Stimulated activated CD8-positive, alpha-beta memory T cell treated with anti-CD3 and anti-CD28 coated beads, Interleukin-15, amount 100 ng/mL, for 48 hours (primary cell): ENCODE results near the gene GPSM1.

Source experiments
- DNase-seq, 2 donors: peaks; one replicate each; pipeline ENCODE4 v3.0.0-alpha.2; 2020; ENCODE audit warnings: low read depth in 2 of 2

The GPSM1 gene

GRCh38 chr9:136327304-136327974, at the start of gene GPSM1:
Gene GPSM1 (plus strand): TSS chr9:136327539. CDS start chr9:136327696, 157 bp downstream.
- DNase-seq, result peak in 1 of 2 donors; percentile 15

GRCh38 chr9:136277746-136278145, 49.6 kb upstream of the GPSM1 start:
- DNase-seq, result no peak

- DNase-seq, result no peak
Measured at GRCh38 chr9:136278221-136278620, 49.1 kb upstream of the GPSM1 start.

- no peak for DNase-seq
Measured at GRCh38 chr9:136278894-136279293, 48.4 kb upstream of the GPSM1 start.

GRCh38 chr9:136279471-136279870, 47.9 kb upstream of the GPSM1 start:
- DNase-seq, result no peak

- DNase-seq, result no peak
Measured at GRCh38 chr9:136280535-136281315, 46.6 kb upstream of the GPSM1 start.

DNA sequence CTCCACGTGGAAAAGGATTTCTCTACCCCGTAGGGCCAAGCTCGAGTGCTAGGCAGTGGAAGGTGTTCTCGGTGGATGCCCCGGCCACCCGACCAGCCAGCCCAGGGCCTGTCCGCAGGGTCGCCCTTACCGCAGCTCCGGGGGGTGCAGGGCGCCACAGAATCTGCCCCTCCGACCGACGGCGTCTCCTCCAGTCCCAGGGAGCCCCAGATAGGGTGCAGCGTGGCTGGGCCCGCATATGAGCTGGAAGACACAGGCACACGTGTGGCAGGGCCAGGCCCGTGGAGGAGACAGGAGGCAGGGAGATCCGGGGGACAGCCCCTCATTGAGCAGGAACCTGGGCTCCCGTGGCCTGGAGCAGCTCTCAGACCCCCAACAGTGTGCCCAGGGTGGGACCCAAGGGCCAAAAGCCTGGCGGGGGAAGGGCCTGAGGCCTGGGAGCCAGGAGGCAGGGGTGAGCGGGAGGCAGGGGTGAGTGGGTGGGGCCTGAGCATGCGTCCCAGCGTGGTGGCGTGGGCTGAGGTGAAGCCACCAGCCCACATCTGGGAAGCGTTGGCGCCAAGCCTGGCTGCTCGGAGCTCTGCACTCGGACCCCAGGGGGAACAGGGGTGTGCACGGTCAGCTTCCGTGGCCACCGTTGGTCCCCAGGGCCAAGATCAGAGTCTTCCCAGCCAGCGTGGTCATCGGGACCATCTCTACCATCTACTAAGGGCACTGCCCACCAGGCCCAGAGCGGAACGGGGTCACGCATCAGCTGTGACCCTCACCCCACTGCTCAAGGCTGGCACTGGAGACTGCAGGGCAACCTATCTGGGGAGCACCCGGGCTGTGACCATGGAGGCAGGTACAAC, 45.7 kb upstream of the GPSM1 start:
- no peak for DNase-seq

DNA sequence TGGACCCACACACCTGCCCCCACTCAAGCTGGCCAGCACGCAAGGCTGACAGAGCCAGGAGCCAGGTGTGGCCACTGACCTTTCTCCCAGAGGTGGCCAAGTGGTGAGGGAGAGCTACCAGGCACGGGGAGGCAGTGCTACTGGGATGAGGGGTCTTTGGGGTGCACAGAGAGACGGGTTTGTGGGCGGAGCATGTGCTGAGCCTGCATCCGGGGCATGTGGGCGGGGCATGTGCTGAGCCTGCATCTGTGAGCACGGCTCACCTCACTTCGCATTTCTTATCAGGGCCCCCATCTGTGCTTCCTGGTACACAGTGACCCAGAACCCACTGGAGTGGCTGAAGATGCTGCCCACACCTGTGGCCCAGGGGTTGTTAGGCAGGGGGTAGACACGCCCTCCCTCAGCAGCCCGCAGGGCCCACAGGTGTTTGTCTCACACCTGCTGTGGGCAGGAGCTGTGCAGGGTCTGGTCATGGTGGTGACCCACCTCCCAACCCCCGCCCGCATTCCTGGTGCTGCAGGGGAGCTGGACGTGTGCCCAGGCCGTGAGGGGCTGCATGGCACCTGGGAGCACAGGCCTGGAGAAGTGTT, 45.0 kb upstream of the GPSM1 start:
- no peak for DNase-seq

DNA sequence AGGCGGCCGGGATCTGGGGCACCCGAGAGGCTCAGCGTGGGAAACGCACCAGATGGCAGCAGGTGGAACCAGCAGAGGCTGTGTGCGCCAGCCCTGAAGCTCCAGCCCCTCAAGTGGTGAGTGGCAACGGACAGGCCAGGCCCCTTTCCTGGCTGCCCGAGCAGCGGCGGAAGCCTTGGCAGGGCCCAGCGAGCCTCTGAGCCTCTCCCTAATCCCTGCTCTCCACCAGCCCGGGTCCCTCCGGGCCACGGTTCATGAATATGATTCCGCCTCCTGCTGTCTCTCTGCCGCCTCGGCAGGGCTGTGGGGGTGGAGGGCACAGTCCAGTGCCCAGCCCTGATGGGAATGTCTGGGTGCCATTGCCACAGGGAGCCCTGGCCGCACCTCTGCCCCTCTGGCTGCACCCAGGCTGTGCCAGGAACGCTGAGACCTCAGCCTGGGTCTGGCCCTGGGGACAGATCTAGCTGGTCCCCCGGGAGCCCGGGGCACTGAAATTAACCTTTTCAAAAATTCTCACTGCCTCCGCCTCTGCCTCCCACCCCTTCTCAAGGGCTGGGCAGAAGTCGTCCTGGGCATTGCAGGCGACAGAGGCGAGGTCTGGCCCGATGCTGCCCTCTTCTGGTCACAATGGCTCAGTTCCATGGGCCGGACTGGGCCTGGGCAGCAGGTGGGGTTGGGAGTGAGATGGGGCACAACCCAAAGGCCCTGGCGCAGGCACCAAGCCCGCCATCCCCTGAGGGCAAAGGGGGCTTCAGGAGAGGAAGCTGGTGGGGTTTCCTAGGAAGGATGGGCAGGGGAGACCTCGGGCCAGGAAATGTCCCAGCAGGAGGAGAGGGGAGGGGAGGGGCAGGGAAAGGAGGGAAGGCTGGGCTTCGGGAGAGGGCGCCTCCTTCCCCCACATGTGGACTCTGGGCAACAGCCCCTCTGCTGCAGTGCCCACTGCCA, 43.8 kb upstream of the GPSM1 start:
- DNase-seq, result peak; percentile 49 to 52

DNA sequence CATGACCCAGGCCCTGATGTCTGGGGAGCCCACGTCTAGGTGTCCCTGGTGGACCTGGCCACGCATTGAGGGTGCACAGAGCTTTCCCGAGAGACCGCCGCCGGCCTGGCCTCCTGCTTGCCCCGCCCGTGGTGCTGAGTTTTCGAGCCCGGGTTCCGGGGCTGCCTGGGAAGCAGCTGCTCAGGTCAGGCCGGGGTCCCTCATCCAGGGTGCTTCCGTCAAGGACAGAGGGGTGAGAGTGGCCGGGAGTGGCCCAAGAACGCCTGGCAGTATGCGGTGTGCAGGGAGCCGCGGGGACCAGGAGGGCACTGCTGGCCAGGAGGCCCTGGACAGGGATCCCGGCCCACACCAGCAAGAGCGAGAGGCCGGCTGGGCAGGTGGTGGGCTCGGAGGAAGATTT, 43.0 kb upstream of the GPSM1 start:
- DNase-seq, result no peak

GRCh38 chr9:136284951-136285350, 42.4 kb upstream of the GPSM1 start:
- no peak for DNase-seq

- DNase-seq, result no peak
Measured at GRCh38 chr9:136285501-136286358, 41.6 kb upstream of the GPSM1 start.

DNA sequence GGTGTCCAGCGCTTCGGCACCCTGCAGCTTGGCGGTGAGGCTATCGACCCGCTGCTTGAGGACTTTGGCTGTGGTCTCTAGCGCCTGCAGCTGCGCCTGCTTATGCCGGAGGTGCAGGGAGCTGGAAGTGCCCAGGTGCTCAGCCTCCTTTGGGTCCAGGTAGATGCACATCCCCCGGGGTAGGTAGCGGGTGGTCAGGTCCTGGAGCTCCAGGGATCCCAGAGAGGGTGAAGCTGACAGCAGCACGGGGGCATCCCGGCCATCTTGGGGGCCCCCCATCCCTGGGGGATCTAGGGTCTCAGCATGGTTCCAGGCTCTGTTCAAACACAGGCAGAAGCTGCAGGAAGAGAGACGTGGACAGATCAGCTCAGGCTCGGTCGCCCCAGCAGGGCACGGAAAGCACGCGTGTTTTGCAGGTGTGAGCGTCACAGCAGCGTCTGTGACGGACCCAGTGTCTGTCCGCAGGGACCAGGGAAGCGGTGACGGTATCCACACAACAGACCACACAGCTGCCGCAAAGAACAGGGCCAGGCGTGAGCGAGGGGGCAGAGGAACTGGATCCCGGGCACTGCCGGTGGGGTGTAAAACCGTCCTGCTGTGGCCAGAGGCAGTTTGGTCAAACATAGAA, 40.9 kb upstream of the GPSM1 start:
- DNase-seq, result no peak

DNA sequence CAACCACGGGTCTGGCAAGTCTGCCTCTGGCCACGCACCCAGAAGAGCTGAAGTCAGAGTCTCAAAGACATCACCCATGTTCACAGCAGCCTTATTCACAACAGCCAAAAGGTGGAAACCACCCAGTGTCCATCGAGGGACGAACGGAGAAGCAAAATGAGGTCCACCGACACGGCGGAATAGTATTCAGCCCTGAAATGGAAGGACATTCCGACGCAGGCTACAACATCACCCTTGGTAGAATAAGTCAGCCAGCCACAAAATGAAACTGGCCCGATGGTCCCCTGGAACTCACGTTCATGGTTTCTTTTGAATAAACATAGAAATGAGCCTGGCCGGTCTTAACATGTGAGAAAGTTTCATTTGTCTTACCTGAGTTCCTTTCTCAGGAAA, 40.4 kb upstream of the GPSM1 start:
- no peak for DNase-seq

GRCh38 chr9:136287960-136288753, 39.2 kb upstream of the GPSM1 start:
- no peak for DNase-seq

DNA sequence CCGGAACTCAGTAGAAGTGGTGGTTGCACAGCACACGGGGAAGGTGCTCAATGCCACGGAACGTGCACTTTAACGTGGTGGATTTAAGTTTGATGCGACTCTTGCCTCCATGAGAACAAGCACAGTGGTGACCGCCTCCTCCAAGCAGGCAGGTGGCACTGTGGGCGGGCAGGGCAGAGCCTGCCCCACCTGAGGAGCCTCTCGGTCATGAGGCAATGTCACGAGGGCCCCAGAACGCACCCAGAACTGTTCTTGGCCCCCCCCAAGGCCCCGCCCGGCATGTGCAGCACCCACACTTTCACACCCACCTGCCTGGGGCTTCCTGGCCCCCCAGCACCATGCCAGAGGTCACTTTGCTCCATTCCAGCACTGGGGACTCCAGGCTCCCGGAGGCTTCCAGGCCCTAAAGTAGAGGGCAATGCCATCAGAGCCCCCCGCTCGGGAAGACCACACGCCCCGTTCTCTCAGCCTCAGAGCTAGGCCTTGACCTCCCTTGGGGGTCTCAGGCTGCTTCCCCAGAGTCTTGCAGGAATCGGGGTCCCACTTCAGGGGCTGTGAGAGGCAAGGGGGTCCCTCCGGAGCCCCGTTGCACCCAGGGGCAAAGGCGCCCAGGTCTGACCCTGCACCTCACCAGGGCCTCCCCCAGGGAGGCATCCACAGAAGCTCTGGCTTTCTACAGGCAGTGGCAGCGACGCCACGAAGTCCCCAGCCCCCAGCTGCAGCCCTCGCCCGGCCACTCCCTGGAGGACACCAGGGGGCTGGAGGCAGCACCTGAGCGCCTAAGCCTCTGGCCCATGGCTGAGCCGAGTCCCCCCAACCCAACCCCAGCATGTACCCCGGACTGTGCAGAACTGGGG, 37.5 kb upstream of the GPSM1 start:
- DNase-seq, result no peak

DNA sequence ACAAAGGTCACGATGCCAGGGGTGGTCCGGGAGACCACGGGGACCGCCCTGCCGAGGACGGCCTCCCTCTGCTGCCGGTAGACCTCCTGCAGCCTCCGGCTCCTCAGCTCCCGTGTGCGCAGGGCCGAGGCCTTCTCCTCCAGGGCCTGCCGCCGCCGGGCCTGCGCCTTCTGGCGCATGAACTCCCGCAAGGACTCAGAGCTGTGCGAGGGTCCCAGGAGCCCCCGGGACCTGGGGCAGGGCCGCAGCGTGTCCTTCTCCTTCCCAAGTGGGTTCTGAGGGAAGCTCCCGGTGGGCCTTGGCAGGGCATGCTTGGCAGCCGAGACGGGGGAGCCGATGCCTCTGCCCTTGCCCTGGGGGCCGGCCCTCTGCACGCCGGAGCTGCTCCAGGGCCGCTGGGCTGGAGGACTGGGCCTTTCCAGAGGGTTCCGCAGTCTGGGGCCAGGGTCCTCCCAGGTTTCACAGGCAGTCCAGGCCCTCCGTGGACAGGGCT, 36.8 kb upstream of the GPSM1 start:
- no peak for DNase-seq
